Esophagus squamous epithelium (tissue), 5 donors: ENCODE results near the gene CLIC4. TPM values are rescaled to one million over a fixed set of nuclear protein-coding genes. Genes with fewer than 3 reads are reported as not detected.
"Not testable (repeated sequence)": the region's sequence is repeated elsewhere in the genome, so short reads cannot be mapped to it uniquely, and the experiment has no call there.

ENCODE experiments used
- DNase-seq: peaks from one replicate; lab custom pipeline; 2025; lab: John Stamatoyannopoulos, UW
- H3K27ac ChIP-seq, 4 donors: fragments of 200-600 bp; sonication (generic); one replicate each; pipeline ENCODE4 v1.5.1; 2016 to 2019; ENCODE audit warnings: mild to moderate bottlenecking in 1 of 4
- H3K27me3 ChIP-seq, 4 donors: fragments of 200-600 bp; sonication (generic); 1 replicate in 3 of 4; 2 replicates in 1 of 4; pipeline versions ENCODE4 v1.5.1 to v1.6.0; 2017 to 2021; ENCODE audit warnings: antibody characterized with exemption in 1 of 4
- H3K36me3 ChIP-seq, 3 donors: fragments of 200-600 bp; sonication (generic); one replicate each; pipeline ENCODE4 v1.5.1; 2016 to 2019
- H3K4me1 ChIP-seq, 3 donors: fragments of 200-600 bp; sonication (generic); one replicate each; pipeline ENCODE4 v1.5.1; 2017 to 2019
- H3K4me3 ChIP-seq, 4 donors: fragments of 200-600 bp; sonication (generic); 1 replicate in 3 of 4; 2 replicates in 1 of 4; pipeline ENCODE4 v1.5.1; 2016 to 2019; ENCODE audit warnings: mild to moderate bottlenecking in 2 of 4, moderate library complexity in 1 of 4
- H3K9me3 ChIP-seq, 3 donors: fragments of 200-600 bp; sonication (generic); one replicate each; pipeline ENCODE4 v1.5.1; 2016 to 2019
- POLR2A ChIP-seq, 4 donors: fragments of 450-650 bp; IDR thresholded peaks; one replicate each; pipeline ENCODE4 v1.6.1; 2017; ENCODE audit warnings: antibody characterized with exemption in 4 of 4, mild to moderate bottlenecking in 4 of 4, moderate library complexity in 3 of 4
- WGBS, 2 donors: methylation state at CpG; one replicate each; pipeline ENCODE4 v1.1.5; 2018; 5-methylcytosine and 5-hydroxymethylcytosine counted together
- intact Hi-C: fragments of 100-400 bp; cut with DNase I; formaldehyde crosslinking; loops from one replicate; pipeline ENCODE4 v1.15.0; 2022
- total RNA-seq, 4 donors: library from RNA; depleted of rRNA; stranded (reverse); fragments of >200 nt; gene quantifications; one replicate each; pipeline ENCODE4 v1.1.0, GENCODE V29; 2016
- TF ChIP-seq, protein P1 (sequence below), 6 experiments: fragments of 450-650 bp in 4 of 6; fragments of 200-600 bp in 2 of 6; sonication (generic) in 2 of 6; IDR thresholded peaks; one replicate each; pipeline ENCODE4 v1.5.1; 2016 to 2019; ENCODE audit warnings: antibody characterized with exemption in 6 of 6, mild to moderate bottlenecking in 4 of 6, moderate library complexity in 4 of 6
- donor health status: DM: yes; HTN: yes; CAD: no.

The CLIC4 gene
- total RNA-seq = 100 to 1,000 TPM in 1 of 4 donors, 10 to 100 TPM in 3; 22.3 to 204 (median 69.0) TPM

DNA sequence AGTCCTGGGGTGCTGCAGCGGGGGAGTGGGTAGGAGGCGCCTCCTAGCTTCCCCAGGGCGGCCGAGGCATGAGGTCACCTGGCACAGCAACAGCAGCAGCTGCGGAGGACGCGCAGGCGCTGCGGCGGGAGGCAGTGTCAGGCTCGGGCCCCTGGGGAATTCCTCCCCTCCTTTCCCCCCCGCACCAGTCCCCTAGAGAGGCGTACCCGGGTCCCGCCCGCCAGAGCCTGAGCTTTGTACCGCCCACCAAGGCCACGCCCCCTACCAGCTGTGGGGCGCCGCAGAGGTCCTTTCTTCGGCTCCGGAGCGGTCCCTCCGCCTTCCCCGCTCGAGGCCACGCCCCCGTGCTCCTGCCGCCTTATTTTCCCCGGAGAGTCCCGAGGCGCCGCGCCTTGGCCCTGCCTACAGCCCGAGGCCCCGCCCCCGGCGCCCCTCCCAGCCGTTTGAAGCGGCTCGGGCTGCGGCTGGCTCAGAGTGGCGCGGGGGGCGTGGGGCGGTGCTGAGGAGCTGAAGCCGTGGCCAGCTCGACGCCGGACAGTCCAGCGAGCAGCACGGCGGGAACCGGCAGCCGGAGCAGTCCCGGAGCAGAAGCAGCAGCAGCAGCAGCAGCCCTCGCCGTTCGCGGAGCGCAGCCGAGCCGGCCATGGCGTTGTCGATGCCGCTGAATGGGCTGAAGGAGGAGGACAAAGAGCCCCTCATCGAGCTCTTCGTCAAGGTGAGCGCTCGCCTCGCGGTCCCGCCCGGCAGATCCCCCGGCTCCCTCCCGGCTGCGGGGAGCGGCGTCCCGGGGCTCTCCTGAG is at the start of gene CLIC4:
CLIC4 (plus strand) TSS at position 537 of the 800 bp plus-strand sequence; CDS start at position 644, 107 bp downstream.
- DNase-seq = peak; percentile 92
- 0% methylated on average over 9 to 13 of the region's 80 CpGs for WGBS, 2 donors
- peak within 1 kb of the TSS; percentile 81 to 99 (median 90) for H3K4me3 ChIP-seq
- TF ChIP-seq, protein P1, sequence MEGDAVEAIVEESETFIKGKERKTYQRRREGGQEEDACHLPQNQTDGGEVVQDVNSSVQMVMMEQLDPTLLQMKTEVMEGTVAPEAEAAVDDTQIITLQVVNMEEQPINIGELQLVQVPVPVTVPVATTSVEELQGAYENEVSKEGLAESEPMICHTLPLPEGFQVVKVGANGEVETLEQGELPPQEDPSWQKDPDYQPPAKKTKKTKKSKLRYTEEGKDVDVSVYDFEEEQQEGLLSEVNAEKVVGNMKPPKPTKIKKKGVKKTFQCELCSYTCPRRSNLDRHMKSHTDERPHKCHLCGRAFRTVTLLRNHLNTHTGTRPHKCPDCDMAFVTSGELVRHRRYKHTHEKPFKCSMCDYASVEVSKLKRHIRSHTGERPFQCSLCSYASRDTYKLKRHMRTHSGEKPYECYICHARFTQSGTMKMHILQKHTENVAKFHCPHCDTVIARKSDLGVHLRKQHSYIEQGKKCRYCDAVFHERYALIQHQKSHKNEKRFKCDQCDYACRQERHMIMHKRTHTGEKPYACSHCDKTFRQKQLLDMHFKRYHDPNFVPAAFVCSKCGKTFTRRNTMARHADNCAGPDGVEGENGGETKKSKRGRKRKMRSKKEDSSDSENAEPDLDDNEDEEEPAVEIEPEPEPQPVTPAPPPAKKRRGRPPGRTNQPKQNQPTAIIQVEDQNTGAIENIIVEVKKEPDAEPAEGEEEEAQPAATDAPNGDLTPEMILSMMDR (IDR thresholded peaks at IDR 0.05) = peak in 4 of 6 experiments; percentile 19 to 67 (median 32)
- peak in 3 of 4 donors; percentile 84 to 99 (median 96) for TF ChIP-seq POLR2A (IDR thresholded peaks at IDR 0.05)
- peaks cover 9 to 62% (median 20%) of the 10 kb centered on the region in 3 donors for H3K4me1 ChIP-seq
- no peaks in the 10 kb centered on the region for H3K27me3 ChIP-seq
- no peaks in the 10 kb centered on the region for H3K36me3 ChIP-seq
- intact Hi-C loops = no loop called here
- no peaks in the 10 kb centered on the region for H3K9me3 ChIP-seq
- peak within 1 kb of the TSS; percentile 95 to 98 (median 97) for H3K27ac ChIP-seq

DNA sequence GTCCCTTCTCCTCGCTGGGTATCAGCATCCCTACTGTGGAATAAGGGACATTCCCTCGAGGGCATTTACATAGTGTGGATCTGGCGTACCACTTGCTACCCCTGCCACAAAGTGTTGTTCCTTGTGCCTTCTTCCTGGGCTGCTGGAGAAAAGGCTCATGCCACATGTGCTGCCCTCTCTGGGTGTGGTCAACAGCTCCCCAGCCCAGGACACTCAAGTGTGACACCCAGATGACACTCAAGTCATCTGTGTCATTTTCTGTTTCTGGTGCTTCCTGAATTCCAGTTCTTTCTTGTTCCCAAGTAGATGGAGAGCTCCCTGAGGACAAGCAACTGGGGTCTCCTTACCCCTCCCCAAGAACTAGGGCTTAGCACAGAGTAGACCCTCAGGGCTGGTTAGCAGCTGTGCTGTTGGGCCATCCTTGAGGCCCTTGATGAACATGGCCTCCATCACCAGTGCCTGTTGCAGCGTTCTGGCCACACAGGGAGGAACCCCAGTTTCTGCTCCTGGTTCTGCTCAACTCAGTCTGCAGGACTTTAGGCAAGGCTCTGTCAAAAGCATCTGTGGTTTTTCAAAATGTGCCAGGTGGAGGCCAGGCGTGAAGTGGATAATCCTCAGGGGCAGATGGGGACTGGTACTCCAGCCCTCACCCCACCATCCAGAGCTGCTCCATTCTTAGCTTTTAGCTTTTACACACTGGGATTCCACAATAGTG is 49.0 kb upstream of the CLIC4 start:
- Histone ChIP-seq H3K27ac (peak overlapping the region in 1 of 4 donors; percentile 30), H3K4me3 (no peak overlapping the region), H3K4me1 (peaks cover 0 to 19% (median 5%) of the 10 kb centered on the region in 3 donors), H3K9me3 (no peaks in the 10 kb centered on the region), H3K36me3 (no peaks in the 10 kb centered on the region), H3K27me3 (no peaks in the 10 kb centered on the region)
- TF ChIP-seq, protein P1 (IDR thresholded peaks at IDR 0.05) = no peak
- no peak for TF ChIP-seq POLR2A (IDR thresholded peaks at IDR 0.05)
- DNase-seq = no peak
- WGBS, 2 donors = 65 to 94% methylated on average over 4 of the region's 5 CpGs
- intact Hi-C loops = no loop called here

DNA sequence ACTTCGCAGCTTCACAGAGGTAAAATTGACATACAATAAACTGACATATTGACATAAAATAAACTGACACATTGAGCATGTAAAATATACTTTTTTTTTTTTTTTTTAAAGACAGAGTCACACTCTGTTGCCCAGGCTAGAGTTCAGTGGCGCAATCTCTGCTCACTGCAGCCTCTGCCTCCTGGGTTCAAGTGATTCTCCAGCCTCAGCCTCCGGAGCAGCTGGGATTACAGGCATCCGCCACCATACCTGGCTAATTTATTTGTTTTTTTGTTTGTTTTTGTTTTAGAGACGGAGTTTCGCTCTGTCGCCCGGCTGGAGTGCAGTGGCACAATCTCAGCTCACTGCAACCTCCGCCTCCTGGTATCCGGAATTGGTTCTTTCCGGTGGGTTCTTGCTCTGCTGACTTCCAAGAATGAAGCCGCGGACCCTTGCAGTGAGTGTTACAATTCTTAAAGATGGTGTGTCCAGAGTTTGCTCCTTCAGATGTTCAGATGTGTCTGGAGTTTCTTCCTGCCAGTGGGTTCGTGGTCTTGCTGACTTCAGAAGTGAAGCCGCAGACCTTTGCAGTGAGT is 48.4 kb upstream of the CLIC4 start:
- H3K4me3 ChIP-seq = no peak overlapping the region

DNA sequence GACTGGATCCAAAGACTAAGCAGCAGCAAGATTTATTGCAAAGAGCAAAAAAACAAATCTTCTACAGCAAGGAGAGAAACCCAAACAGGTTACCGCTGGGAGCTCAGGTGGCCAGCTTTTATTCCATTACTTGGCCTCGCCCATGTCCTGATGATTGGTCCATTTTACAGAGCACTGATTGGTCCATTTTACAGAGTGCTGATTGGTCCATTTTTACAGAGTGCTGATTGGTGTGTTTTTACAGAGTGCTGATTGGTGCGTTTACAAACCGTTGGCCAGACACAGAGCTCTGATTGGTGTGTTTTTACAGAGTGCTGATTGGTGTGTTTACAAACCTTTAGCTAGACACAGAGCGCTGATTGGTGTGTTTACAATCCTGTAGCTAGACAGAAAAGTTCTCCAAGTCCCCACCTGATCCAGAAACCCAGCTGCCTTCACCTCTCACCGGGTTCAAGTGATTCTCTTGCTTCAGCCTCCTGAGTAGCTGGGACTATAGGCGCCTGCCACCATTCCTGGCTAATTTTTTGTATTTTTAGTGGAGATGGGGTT is 47.7 kb upstream of the CLIC4 start:
- H3K4me3 ChIP-seq, H3K36me3 ChIP-seq, H3K27ac ChIP-seq, H3K9me3 ChIP-seq, H3K27me3 ChIP-seq, intact Hi-C loops, DNase-seq: not testable (repeated sequence)
- 87 to 90% methylated on average over 7 of the region's 7 CpGs for WGBS, 2 donors
- H3K4me1 ChIP-seq = peaks cover 0 to 19% (median 5%) of the 10 kb centered on the region in 3 donors

More for the DNA sequence above, 48.4 kb upstream of the CLIC4 start:
- intact Hi-C loops = no loop called here
- no peak for TF ChIP-seq POLR2A (IDR thresholded peaks at IDR 0.05)
- TF ChIP-seq, protein P1 (IDR thresholded peaks at IDR 0.05) = no peak
- Histone ChIP-seq H3K27me3 (no peaks in the 10 kb centered on the region), H3K27ac (no peak overlapping the region), H3K4me1 (peaks cover 0 to 19% (median 5%) of the 10 kb centered on the region in 3 donors), H3K36me3 (no peaks in the 10 kb centered on the region), H3K9me3 (no peaks in the 10 kb centered on the region)
- DNase-seq = no peak
- WGBS, 2 donors = 85 to 89% methylated on average over 15 of the region's 15 CpGs

DNA sequence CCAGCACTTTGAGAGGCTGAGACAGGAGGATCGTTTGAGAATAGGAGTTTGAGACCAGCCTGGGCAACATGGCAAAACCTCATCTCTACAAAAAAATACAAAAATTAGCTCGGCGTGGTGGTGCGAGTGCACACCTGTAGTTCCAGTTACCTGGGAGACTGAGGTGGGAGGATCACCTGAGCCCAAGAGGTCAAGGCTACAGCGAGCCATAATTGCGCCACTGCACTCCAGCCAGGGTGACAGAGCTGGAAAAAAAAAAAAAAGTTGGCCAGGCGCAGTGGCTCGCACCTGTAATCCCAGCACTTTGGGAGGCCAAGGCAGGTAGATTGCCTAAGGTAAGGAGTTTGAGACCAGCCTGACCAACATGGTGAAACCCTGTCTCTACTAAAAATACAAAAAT is 46.9 kb upstream of the CLIC4 start:
- DNase-seq, H3K4me3 ChIP-seq, H3K36me3 ChIP-seq, intact Hi-C loops, H3K27ac ChIP-seq, H3K9me3 ChIP-seq, H3K27me3 ChIP-seq: not testable (repeated sequence)
- 81 to 82% methylated on average over 4 to 8 of the region's 8 CpGs for WGBS, 2 donors
- peaks cover 0 to 19% (median 5%) of the 10 kb centered on the region in 3 donors for H3K4me1 ChIP-seq
